DOHH2 (cell line): Measurements from ENCODE around the gene PEA15.

Experiments
- H3F3A ChIP-seq: fragments of 200-600 bp; sonication (generic), shearing (Covaris generic); 2 replicates; pipeline ENCODE4 v1.6.0; 2016; ENCODE audit warnings: antibody characterized with exemption, mild to moderate bottlenecking; ENCODE audit not compliant: control insufficient read depth, insufficient read depth
- H3K27ac ChIP-seq: fragments of 200-600 bp; sonication (generic); 2 replicates; pipeline ENCODE4 v1.5.1; 2014; ENCODE audit warnings: low read depth, mild to moderate bottlenecking, low read length, moderate library complexity
- H3K27me3 ChIP-seq: fragments of 200-600 bp; sonication (generic); 2 replicates; pipeline ENCODE4 v1.6.1; 2014; ENCODE audit warnings: mild to moderate bottlenecking, low read length, mixed read lengths; ENCODE audit not compliant: control insufficient read depth
- H3K36me3 ChIP-seq: fragments of 200-600 bp; sonication (generic); 2 replicates; pipeline ENCODE4 v1.6.1; 2014; ENCODE audit warnings: mild to moderate bottlenecking, low read length, moderate library complexity, mixed read lengths; ENCODE audit not compliant: control insufficient read depth
- H3K4me1 ChIP-seq: fragments of 200-600 bp; sonication (generic); 2 replicates; pipeline ENCODE4 v1.6.1; 2014; ENCODE audit warnings: mild to moderate bottlenecking, low read length, mixed read lengths; ENCODE audit not compliant: control insufficient read depth
- H3K4me2 ChIP-seq: fragments of 200-600 bp; sonication (generic); 2 replicates; pipeline ENCODE4 v1.6.0; 2014; ENCODE audit warnings: mild to moderate bottlenecking, low read length, moderate library complexity
- H3K4me3 ChIP-seq: fragments of 200-600 bp; sonication (generic); 2 replicates; pipeline ENCODE4 v1.5.1; 2014; ENCODE audit warnings: mild to moderate bottlenecking, low read length, mixed read lengths
- H3K79me2 ChIP-seq: fragments of 200-600 bp; sonication (generic); 2 replicates; pipeline ENCODE4 v1.6.1; 2014; ENCODE audit warnings: mild to moderate bottlenecking, low read length, mixed read lengths; ENCODE audit not compliant: control insufficient read depth
- H3K9me2 ChIP-seq: fragments of 200-600 bp; sonication (generic); replicated peaks from 2 replicates; pipeline ENCODE4 v1.6.1; 2014; ENCODE audit warnings: mild to moderate bottlenecking, low read length, mixed read lengths; ENCODE audit not compliant: control insufficient read depth
- H3K9me3 ChIP-seq: fragments of 200-600 bp; sonication (generic); 2 replicates; pipeline ENCODE4 v1.6.1; 2014; ENCODE audit warnings: antibody characterized with exemption, low read length, mixed read lengths; ENCODE audit not compliant: control insufficient read depth, insufficient read depth
- H4K20me1 ChIP-seq: fragments of 200-600 bp; sonication (generic); 2 replicates; pipeline ENCODE4 v1.6.0; 2014; ENCODE audit warnings: low read depth, mild to moderate bottlenecking, antibody characterized with exemption, low read length, moderate library complexity; ENCODE audit not compliant: control insufficient read depth, insufficient read depth
- CTCF ChIP-seq: fragments of 200-600 bp; sonication (generic); IDR thresholded peaks from one replicate; pipeline ENCODE4 v1.5.1; 2014; ENCODE audit warnings: antibody characterized with exemption, mild to moderate bottlenecking, low read depth, low read length; ENCODE audit not compliant: poor library complexity, severe bottlenecking
- EZH2phosphoT487 ChIP-seq: fragments of 200-600 bp; sonication (generic); IDR thresholded peaks from 2 replicates; pipeline ENCODE4 v1.6.1; 2017; ENCODE audit warnings: borderline replicate concordance, mild to moderate bottlenecking, antibody characterized with exemption, low read length, moderate library complexity, mixed read lengths

PEA15 gene

GRCh38 chr1:160194737-160195059 lies 10.5 kb upstream of the PEA15 start:
- H3K27me3 ChIP-seq = no peaks in the 10 kb centered on the region; the same call in 1 of the 2 replicates
- no peak for TF ChIP-seq CTCF
- no peak for TF ChIP-seq EZH2phosphoT487
- peaks cover 5% of the 10 kb centered on the region for H3K4me1 ChIP-seq
- no peak overlapping the region for H3K4me3 ChIP-seq
- no peaks in the 10 kb centered on the region for H3K36me3 ChIP-seq
- no peak overlapping the region for H3K27ac ChIP-seq
- H3K4me2 ChIP-seq = no peak overlapping the region
- H3K9me3 ChIP-seq = no peaks in the 10 kb centered on the region
- no peaks in the 10 kb centered on the region for H3K79me2 ChIP-seq
- no peaks in the 10 kb centered on the region for H3F3A ChIP-seq
- no peaks in the 10 kb centered on the region for H3K9me2 ChIP-seq
- H4K20me1 ChIP-seq = no peaks in the 10 kb centered on the region

- Histone ChIP-seq H3K4me1 (peaks cover 12% of the 10 kb centered on the region), H3K9me3 (no peaks in the 10 kb centered on the region), H3K79me2 (no peaks in the 10 kb centered on the region), H3K4me2 (no peak overlapping the region), H3K4me3 (no peak overlapping the region), H3K9me2 (no peaks in the 10 kb centered on the region), H3K36me3 (no peaks in the 10 kb centered on the region), H3K27me3 (no peaks in the 10 kb centered on the region), H3K27ac (no peak overlapping the region), H4K20me1 (no peaks in the 10 kb centered on the region), H3F3A (no peaks in the 10 kb centered on the region)
- no peak for TF ChIP-seq CTCF
- TF ChIP-seq EZH2phosphoT487 = no peak
These were observed 9.0 kb upstream of the PEA15 start for GRCh38 chr1:160196143-160196542.

GRCh38 chr1:160197231-160197630 lies 8.0 kb upstream of the PEA15 start:
- no peak overlapping the region for H3K27ac ChIP-seq
- no peaks in the 10 kb centered on the region for H4K20me1 ChIP-seq
- H3K4me1 ChIP-seq = peaks cover 12% of the 10 kb centered on the region
- H3K4me3 ChIP-seq = no peak overlapping the region
- H3K27me3 ChIP-seq = no peaks in the 10 kb centered on the region
- no peaks in the 10 kb centered on the region for H3K9me3 ChIP-seq
- TF ChIP-seq CTCF = no peak
- no peak for TF ChIP-seq EZH2phosphoT487
- no peaks in the 10 kb centered on the region for H3F3A ChIP-seq
- H3K4me2 ChIP-seq = no peak overlapping the region
- H3K79me2 ChIP-seq = no peaks in the 10 kb centered on the region
- H3K36me3 ChIP-seq = no peaks in the 10 kb centered on the region
- H3K9me2 ChIP-seq = no peaks in the 10 kb centered on the region

- peaks cover 5% of the 10 kb centered on the region for H3K36me3 ChIP-seq
- H3K27ac ChIP-seq = no peak overlapping the region
- H3K79me2 ChIP-seq = peaks cover 6% of the 10 kb centered on the region
- H3K4me3 ChIP-seq = no peak overlapping the region
- H3F3A ChIP-seq = peaks cover 4% of the 10 kb centered on the region
- H4K20me1 ChIP-seq = no peaks in the 10 kb centered on the region
- peaks cover 25% of the 10 kb centered on the region for H3K4me1 ChIP-seq
- H3K9me3 ChIP-seq = no peaks in the 10 kb centered on the region
- H3K9me2 ChIP-seq = no peaks in the 10 kb centered on the region
- H3K27me3 ChIP-seq = no peaks in the 10 kb centered on the region
- TF ChIP-seq EZH2phosphoT487 (no peak), CTCF (no peak)
- no peak overlapping the region for H3K4me2 ChIP-seq
These were observed 4.4 kb upstream of the PEA15 start for GRCh38 chr1:160200786-160201185.
